ENCODE measurements around the gene LAMA1.

The LAMA1 gene

GRCh38 chr18:7105268-7105667, 12.3 kb downstream of the LAMA1 start:
- no peak for DNase-seq

GRCh38 chr18:7104649-7105048, 12.9 kb downstream of the LAMA1 start:
- DNase-seq: no peak

- no peak for DNase-seq
Measured at GRCh38 chr18:7102131-7102530, 15.5 kb downstream of the LAMA1 start.

- DNase-seq: no peak
Measured at GRCh38 chr18:7096838-7097237, 20.8 kb downstream of the LAMA1 start.

GRCh38 chr18:7094427-7094826, 23.2 kb downstream of the LAMA1 start:
- no peak for DNase-seq

GRCh38 chr18:7090771-7091170, 26.8 kb downstream of the LAMA1 start:
- peak; percentile 3 for DNase-seq

GRCh38 chr18:7089369-7089768, 28.2 kb downstream of the LAMA1 start:
- no peak for DNase-seq

- peak; percentile 89 for DNase-seq
Measured at GRCh38 chr18:7084080-7085065, 33.2 kb downstream of the LAMA1 start.

GRCh38 chr18:7082671-7083070, 34.9 kb downstream of the LAMA1 start:
- DNase-seq: no peak

- DNase-seq: no peak
Measured at GRCh38 chr18:7079231-7079630, 38.4 kb downstream of the LAMA1 start.

GRCh38 chr18:7072593-7072992, 45.0 kb downstream of the LAMA1 start:
- no peak for DNase-seq

GRCh38 chr18:7071600-7071999, 46.0 kb downstream of the LAMA1 start:
- DNase-seq: no peak

- no peak for DNase-seq
Measured at GRCh38 chr18:7070466-7070865, 47.1 kb downstream of the LAMA1 start.

GRCh38 chr18:7068871-7069590, 48.6 kb downstream of the LAMA1 start:
- DNase-seq: no peak

- no peak for DNase-seq
Measured at GRCh38 chr18:7066965-7067555, 50.5 kb downstream of the LAMA1 start.

GRCh38 chr18:7065736-7066135, 51.9 kb downstream of the LAMA1 start:
- no peak for DNase-seq

GRCh38 chr18:7064346-7064745, 53.3 kb downstream of the LAMA1 start:
- DNase-seq: no peak

GRCh38 chr18:7062811-7063210, 54.8 kb downstream of the LAMA1 start:
- DNase-seq: no peak

- DNase-seq: no peak
Measured at GRCh38 chr18:7062236-7062635, 55.4 kb downstream of the LAMA1 start.

- DNase-seq: peak; percentile 4
Measured at GRCh38 chr18:7059276-7059675, 58.3 kb downstream of the LAMA1 start.

GRCh38 chr18:7056026-7056425, 61.6 kb downstream of the LAMA1 start:
- DNase-seq: no peak

GRCh38 chr18:7049951-7050350, 67.6 kb downstream of the LAMA1 start:
- no peak for DNase-seq

- DNase-seq: no peak
Measured at GRCh38 chr18:7048081-7048480, 69.5 kb downstream of the LAMA1 start.

Data from fibroblast of skin of abdomen (primary cell).